HL-60/S4 treated with phorbol 12-myristate 13-acetate at 8.2 ng/mL for 4 days and 3 days (cell line): Measurements from ENCODE around the gene SIPA1L3.

Experiments used
- in situ Hi-C: fragments of 300-500 bp; cut with MboI; formaldehyde crosslinking; loops from 2 replicates; pipeline ENCODE4 v1.15.0; 2022; ENCODE audit warnings: low sequenced_read_pairs

Gene SIPA1L3

DNA sequence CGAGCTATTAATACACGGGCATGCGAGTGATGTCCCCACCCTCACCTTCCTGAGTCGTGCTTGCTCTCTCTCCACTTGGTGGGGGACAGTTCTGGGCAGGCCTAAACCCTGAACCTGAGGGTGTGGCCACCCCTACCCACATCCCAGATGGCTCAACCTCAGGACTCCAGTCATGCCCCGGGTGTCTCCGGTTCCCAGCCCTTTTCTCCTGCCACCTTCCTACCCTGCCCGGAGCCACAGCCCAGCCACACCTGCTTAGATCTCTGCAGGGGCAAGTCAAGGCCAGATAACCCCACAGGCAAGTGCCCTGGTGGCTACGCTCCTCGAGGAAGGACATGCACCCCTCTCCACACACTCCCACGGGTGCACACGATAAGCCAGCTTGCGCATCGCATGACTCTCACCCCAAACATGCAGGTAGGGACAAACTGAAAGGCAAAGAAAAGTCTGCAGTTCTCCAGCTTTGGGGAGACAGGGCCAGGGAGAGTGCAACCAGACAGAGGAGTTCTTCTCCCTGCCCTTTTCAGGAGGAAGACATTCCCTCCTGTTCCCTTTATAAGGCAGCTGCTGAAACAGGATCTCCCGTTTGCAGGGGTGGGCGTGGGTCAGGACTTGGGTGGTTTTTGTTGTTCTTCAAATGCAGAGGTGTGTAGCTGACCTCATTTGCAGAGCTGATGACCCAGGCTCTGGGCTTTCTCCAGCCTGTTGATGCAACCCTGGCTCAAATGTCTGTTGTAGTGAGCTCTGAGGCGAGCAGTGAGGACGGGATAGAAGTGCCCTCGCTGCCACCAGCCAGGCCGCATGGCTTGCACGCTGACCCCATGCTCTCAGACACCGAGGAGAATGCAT, 228.4 kb downstream of the SIPA1L3 start:
- in situ Hi-C loops = no loop called here

DNA sequence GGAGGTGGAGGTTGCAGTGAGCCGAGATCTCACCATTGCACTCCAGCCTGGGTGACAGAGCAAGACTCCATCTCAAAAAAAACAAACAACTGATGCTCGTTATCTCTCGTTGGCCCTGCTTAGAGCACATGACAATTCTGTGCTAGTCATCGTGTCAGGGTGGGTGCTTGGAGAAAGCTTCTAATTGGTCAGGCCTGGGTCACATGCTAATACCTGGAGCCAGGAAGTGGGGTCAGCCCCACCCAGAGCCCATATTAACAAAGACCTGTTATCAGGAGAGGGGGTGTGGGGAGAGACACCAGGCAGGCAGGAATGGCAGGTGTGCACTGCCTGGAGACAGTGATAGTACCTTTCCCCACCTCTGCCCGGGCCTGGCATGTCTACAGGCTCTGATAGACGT, 232.1 kb downstream of the SIPA1L3 start:
- in situ Hi-C loops = no loop called here

DNA sequence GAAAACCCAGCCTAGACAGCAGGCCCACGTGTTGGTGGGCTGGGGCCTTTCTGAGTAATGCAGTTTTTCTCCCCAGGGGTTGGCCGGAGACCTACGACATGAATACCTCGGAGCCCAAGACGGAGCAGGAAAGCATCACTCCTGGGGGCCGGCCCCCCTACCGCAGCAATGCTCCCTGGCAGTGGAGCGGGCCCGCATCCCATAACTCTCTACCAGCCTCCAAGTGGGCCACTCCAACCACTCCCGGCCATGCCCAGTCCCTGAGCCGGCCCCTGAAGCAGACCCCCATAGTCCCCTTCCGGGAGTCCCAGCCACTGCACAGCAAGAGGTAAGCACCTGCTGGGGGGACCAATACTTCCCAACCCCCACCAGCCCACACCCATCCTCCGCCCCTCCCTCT, 234.1 kb downstream of the SIPA1L3 start:
- in situ Hi-C loops = no loop called here

- in situ Hi-C loops = no loop called here
Measured at GRCh38 chr19:38142176-38143035, 235.4 kb downstream of the SIPA1L3 start.

- in situ Hi-C loops = no loop called here
Measured at GRCh38 chr19:38143847-38144246, 236.8 kb downstream of the SIPA1L3 start.

- in situ Hi-C loops = no loop called here
Measured at GRCh38 chr19:38144667-38145066, 237.7 kb downstream of the SIPA1L3 start.

GRCh38 chr19:38145623-38146022, 238.6 kb downstream of the SIPA1L3 start:
- in situ Hi-C loops = no loop called here

DNA sequence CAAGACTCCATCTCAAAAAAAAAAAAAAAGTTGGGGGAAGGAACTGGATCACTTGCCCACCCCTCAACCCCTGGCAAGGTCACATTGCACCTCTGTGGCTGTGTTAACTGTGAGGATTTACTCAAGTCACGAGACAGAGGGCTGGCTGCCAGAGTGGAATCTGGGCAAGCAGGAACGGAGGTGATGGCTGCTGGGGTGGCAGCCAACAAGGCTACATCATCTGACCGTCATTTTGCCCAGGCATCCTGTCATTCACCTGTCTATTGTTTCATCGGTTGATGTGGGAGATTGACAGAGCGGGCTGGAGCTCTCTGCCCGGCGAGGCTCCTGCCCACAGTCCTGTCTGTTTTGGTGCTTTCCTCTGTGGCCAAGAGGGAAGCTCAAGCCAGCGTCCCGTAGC, 241.3 kb downstream of the SIPA1L3 start:
- in situ Hi-C loops = no loop called here

GRCh38 chr19:38149661-38150061, 242.7 kb downstream of the SIPA1L3 start:
- in situ Hi-C loops = no loop called here

- in situ Hi-C loops = no loop called here
Measured at GRCh38 chr19:38151242-38151641, 244.2 kb downstream of the SIPA1L3 start.

- in situ Hi-C loops = no loop called here
Measured at GRCh38 chr19:38152461-38153379, 245.7 kb downstream of the SIPA1L3 start.

- in situ Hi-C loops = no loop called here
Measured at GRCh38 chr19:38155453-38155852, 248.4 kb downstream of the SIPA1L3 start.

DNA sequence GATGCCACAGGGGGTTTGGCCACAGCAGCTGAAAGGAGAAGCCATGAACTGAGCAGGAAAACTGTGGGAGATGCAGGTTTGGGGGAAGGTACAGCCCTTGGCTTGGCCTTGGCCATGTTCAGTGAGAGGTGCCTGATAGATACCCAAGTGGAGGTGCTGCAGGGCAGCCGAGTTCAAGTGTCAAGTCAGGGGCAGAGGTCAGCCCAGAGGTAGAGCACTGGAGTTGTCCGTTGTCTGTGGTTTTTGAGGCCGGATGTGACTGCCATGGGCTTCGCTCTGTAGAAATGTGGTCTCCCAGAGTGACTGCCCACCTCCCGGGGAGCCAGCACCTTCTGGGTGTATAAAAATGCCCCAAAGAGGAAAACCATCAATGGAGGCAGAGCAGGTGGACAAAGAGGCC, 251.7 kb downstream of the SIPA1L3 start:
- in situ Hi-C loops = no loop called here

- in situ Hi-C loops = no loop called here
Measured at GRCh38 chr19:38162094-38162493, 255.1 kb downstream of the SIPA1L3 start.

DNA sequence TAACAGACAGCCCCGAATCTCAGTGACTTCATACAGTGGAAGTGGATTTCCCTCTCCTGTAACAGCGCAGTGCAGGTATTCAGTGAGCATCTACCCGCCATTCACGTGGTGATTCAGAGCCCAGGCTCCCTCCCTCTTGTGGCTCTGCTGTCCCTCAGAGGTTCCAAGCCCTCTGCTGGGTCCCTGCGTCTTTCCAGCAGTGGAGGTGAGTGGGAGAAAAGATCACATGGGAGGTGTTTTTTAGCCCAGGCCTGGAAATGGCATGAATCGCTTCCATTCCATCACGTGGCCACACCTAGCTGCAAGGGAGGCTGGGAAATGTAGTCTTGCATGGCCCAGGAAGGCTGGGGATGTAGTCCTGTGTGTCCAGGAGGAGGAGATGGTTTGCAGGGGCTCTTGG, 255.6 kb downstream of the SIPA1L3 start:
- in situ Hi-C loops = no loop called here

GRCh38 chr19:38163419-38164290, 256.6 kb downstream of the SIPA1L3 start:
- in situ Hi-C loops = no loop called here

GRCh38 chr19:38164526-38164925, 257.5 kb downstream of the SIPA1L3 start:
- in situ Hi-C loops = no loop called here

DNA sequence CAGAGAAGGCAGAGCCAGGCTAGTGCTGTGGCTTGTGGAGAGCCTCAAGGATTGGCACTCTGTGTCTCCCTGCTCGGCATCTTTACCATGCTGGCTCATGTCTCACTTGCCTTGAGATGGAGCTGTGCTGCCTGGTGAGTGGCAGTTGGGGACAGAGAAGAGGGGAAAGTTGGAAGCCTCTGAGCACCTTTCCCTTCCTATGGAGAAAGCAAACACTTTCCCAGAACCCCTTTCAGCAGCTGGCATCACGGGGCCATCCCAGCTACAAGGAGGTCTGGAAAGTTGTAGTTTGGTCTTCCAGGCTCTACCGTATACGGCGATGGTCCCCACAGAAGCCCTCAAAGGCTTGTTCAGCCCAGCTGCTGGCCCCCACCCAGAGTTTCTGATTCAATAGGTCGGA, 258.3 kb downstream of the SIPA1L3 start:
- in situ Hi-C loops = no loop called here

DNA sequence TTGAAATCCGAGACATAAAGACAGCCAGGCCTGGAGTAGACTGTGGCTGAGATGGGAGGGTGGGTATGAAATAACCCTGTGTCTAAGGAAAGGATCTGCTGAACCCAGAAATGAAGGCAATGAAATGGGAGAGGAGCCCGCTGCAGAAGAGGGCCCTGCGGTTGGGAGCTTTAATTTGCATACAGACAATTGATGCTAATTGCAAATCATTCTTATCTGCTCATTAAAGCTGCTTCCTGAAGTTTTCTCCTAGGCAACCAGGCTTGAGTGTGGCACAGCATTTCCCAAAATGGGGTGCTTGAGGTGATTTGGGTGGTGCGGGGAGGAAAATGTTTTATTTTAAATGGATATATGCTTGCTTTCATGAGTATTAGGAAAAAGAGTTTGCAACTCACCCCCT, 261.6 kb downstream of the SIPA1L3 start:
- in situ Hi-C loops = no loop called here

DNA sequence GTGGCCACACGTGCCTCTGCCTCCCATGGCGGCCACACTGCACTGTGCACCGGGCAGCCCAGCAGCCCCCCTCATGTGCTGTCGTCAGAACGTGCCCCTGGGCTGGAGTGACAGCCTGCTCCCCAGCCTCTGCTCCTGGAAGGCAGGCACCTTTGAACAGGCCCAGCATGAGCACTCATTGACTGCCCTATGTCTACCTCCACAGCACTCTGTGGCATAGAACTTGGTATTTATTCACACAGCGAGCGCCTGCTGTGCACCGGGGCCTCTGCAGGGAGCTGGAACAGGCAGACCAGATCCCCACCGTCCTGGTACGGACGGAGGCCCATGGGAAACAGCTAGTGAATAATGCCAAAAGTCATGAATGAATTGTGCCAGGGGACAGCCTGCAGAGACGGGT, 263.3 kb downstream of the SIPA1L3 start:
- in situ Hi-C loops = no loop called here
